Liver (tissue), 3 donors: ENCODE data around the gene CCDC83.

ENCODE experiments used
- ATF3 ChIP-seq: IDR thresholded peaks from 2 replicates; pipeline ENCODE4 v1.6.1; 2016; ENCODE audit warnings: antibody characterized with exemption
- CTCF ChIP-seq: fragments of 150-350 bp; IDR thresholded peaks from 2 replicates; pipeline ENCODE4 v1.5.1; 2017; ENCODE audit warnings: improper control_type of control experiment, low read depth, low read length; ENCODE audit not compliant: missing input control
- HNF4G ChIP-seq: IDR thresholded peaks from 2 replicates; pipeline ENCODE4 v1.6.1; 2016; ENCODE audit warnings: antibody characterized with exemption
- JUND ChIP-seq, 2 donors: IDR thresholded peaks; 2 replicates each; pipeline ENCODE4 v1.6.1; 2016; ENCODE audit warnings: antibody characterized with exemption in 2 of 2
- RAD21 ChIP-seq, 2 donors: IDR thresholded peaks; 2 replicates each; pipeline ENCODE4 v1.6.1; 2016; ENCODE audit warnings: antibody characterized with exemption in 2 of 2, mild to moderate bottlenecking in 2 of 2
- SP1 ChIP-seq: IDR thresholded peaks from 2 replicates; pipeline ENCODE4 v1.6.1; 2018; ENCODE audit warnings: antibody characterized with exemption, mild to moderate bottlenecking
- TAF1 ChIP-seq: conservative IDR thresholded peaks from 2 replicates; pipeline ENCODE4 v1.6.1; 2016; ENCODE audit warnings: antibody characterized with exemption, mild to moderate bottlenecking
- YY1 ChIP-seq: IDR thresholded peaks from 2 replicates; pipeline ENCODE4 v1.6.1; 2016; ENCODE audit warnings: antibody characterized with exemption, mild to moderate bottlenecking
- TF ChIP-seq, protein P1 (sequence below): IDR thresholded peaks from 2 replicates; pipeline ENCODE4 v1.6.1; 2016; ENCODE audit warnings: antibody characterized with exemption
- TF ChIP-seq, protein P2 (sequence below): IDR thresholded peaks from 2 replicates; pipeline ENCODE4 v1.6.1; 2016; ENCODE audit warnings: antibody characterized with exemption
- donor health status: healthy.
- donor health status: healthy.

- TF ChIP-seq CTCF (no peak), YY1 (no peak), JUND (IDR thresholded peaks at IDR 0.05) (no peak), HNF4G (no peak), ATF3 (no peak), RAD21 (IDR thresholded peaks at IDR 0.05) (no peak), TAF1 (no peak), SP1 (no peak)
- TF ChIP-seq, protein P1, sequence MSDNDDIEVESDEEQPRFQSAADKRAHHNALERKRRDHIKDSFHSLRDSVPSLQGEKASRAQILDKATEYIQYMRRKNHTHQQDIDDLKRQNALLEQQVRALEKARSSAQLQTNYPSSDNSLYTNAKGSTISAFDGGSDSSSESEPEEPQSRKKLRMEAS = no peak
- TF ChIP-seq, protein P2, sequence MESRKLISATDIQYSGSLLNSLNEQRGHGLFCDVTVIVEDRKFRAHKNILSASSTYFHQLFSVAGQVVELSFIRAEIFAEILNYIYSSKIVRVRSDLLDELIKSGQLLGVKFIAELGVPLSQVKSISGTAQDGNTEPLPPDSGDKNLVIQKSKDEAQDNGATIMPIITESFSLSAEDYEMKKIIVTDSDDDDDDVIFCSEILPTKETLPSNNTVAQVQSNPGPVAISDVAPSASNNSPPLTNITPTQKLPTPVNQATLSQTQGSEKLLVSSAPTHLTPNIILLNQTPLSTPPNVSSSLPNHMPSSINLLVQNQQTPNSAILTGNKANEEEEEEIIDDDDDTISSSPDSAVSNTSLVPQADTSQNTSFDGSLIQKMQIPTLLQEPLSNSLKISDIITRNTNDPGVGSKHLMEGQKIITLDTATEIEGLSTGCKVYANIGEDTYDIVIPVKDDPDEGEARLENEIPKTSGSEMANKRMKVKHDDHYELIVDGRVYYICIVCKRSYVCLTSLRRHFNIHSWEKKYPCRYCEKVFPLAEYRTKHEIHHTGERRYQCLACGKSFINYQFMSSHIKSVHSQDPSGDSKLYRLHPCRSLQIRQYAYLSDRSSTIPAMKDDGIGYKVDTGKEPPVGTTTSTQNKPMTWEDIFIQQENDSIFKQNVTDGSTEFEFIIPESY = no peak
Measured at GRCh38 chr11:85811624-85812023, 43.6 kb upstream of the CCDC83 start.
